AG04450 (cell line): ENCODE results near the gene FDX1. TPM values are rescaled to one million over a fixed set of nuclear protein-coding genes. Genes with fewer than 3 reads are reported as not detected.

Experiments used
- CTCF ChIA-PET: fragments of 300-600, 350-600 bp; formaldehyde crosslinking; extraction: SDS; loops from one replicate; lab custom pipeline; 2022; ENCODE audit warnings: antibody characterized with exemption, inconsistent platforms; lab: Charles Lee
- POLR2A ChIA-PET: fragments of 350-600 bp; formaldehyde crosslinking; extraction: SDS; loops from one replicate; lab custom pipeline; 2021; ENCODE audit warnings: antibody characterized with exemption, inconsistent platforms; lab: Yijun Ruan, JAX
- DNase-seq: peaks from one replicate; pipeline ENCODE4 v3.0.0-alpha.2; 2011; ENCODE audit warnings: low read depth, low spot score
- H3K27ac ChIP-seq: one replicate; pipeline ENCODE4 v1.5.1; 2012; ENCODE audit warnings: low read depth, low read length, control low read depth
- H3K27me3 ChIP-seq: one replicate; pipeline ENCODE4 v1.6.0; 2012; ENCODE audit warnings: low read length; ENCODE audit not compliant: control insufficient read depth, insufficient read depth
- H3K4me3 ChIP-seq: 2 replicates; pipeline ENCODE4 v1.5.1; 2011; ENCODE audit warnings: mild to moderate bottlenecking, low read depth, low read length, control low read depth
- H3K9me3 ChIP-seq: 2 replicates; pipeline ENCODE4 v1.5.1; 2012; ENCODE audit warnings: low read length; ENCODE audit not compliant: control insufficient read depth, insufficient read depth
- polyA plus RNA-seq: library from polyadenylated mRNA; depleted of rRNA; stranded (reverse); fragments of >200 nt; gene quantifications from 2 replicates; pipeline ENCODE4 v1.2.3, GENCODE V29; 2011
- TF ChIP-seq, protein P1 (sequence below): IDR thresholded peaks from 2 replicates; pipeline ENCODE4 v1.5.1; 2011; ENCODE audit warnings: low read depth, low read length, control low read depth, inconsistent platforms

FDX1 gene
- polyA plus RNA-seq, 1 experiment, result 8.9 TPM

DNA sequence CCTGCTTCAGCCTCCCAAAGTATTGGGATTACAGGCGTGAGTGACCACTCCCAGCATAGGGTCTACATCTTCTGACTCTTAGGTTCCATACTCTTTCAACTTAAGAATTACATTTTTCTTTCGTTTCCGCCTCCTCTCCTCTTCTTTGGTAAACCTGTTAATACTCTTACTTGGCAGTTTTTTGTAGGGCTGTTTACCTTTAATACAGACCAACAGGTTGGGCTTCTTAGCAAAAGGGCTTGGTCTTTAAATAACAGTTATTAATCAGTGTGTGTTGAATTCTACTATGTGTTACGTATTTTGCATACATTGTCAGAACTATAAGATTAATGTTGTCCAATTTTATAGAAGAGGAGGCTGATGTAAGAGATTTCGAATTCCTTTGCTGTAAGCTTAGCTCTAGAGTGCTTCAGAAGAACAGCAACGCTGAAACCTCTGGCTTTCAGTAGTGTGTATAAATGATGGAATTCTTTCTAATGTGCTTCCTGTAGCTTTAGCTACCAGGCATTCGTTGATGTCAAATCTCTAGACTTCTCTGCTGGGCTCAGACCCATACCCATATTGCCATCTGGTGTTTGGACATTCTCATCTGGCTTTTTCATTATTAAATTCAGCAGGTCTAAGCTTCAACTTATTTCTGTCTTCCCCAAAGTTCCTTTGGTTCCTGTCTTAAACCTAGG is 3.1 kb downstream of the FDX1 start:
- no peak for DNase-seq
- CTCF ChIA-PET, result interaction anchor here (0.6 to 7.9 kb wide), 14 partner anchors 12 to 493 kb away, joined by 3 to 144 read pairs (median 4); no protein-coding TSS in a partner anchor
- H3K27ac ChIP-seq, result no peak overlapping the region
- TF ChIP-seq, protein P1, sequence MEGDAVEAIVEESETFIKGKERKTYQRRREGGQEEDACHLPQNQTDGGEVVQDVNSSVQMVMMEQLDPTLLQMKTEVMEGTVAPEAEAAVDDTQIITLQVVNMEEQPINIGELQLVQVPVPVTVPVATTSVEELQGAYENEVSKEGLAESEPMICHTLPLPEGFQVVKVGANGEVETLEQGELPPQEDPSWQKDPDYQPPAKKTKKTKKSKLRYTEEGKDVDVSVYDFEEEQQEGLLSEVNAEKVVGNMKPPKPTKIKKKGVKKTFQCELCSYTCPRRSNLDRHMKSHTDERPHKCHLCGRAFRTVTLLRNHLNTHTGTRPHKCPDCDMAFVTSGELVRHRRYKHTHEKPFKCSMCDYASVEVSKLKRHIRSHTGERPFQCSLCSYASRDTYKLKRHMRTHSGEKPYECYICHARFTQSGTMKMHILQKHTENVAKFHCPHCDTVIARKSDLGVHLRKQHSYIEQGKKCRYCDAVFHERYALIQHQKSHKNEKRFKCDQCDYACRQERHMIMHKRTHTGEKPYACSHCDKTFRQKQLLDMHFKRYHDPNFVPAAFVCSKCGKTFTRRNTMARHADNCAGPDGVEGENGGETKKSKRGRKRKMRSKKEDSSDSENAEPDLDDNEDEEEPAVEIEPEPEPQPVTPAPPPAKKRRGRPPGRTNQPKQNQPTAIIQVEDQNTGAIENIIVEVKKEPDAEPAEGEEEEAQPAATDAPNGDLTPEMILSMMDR, result no peak
- no peak overlapping the region for H3K4me3 ChIP-seq
- POLR2A ChIA-PET, result interaction anchor here (0.6 kb wide), 1 partner anchor 492 kb away, joined by 12 read pairs; no protein-coding TSS in a partner anchor
- no peaks in the 10 kb centered on the region for H3K27me3 ChIP-seq
- no peaks in the 10 kb centered on the region; the same call in 1 of the 2 replicates for H3K9me3 ChIP-seq

DNA sequence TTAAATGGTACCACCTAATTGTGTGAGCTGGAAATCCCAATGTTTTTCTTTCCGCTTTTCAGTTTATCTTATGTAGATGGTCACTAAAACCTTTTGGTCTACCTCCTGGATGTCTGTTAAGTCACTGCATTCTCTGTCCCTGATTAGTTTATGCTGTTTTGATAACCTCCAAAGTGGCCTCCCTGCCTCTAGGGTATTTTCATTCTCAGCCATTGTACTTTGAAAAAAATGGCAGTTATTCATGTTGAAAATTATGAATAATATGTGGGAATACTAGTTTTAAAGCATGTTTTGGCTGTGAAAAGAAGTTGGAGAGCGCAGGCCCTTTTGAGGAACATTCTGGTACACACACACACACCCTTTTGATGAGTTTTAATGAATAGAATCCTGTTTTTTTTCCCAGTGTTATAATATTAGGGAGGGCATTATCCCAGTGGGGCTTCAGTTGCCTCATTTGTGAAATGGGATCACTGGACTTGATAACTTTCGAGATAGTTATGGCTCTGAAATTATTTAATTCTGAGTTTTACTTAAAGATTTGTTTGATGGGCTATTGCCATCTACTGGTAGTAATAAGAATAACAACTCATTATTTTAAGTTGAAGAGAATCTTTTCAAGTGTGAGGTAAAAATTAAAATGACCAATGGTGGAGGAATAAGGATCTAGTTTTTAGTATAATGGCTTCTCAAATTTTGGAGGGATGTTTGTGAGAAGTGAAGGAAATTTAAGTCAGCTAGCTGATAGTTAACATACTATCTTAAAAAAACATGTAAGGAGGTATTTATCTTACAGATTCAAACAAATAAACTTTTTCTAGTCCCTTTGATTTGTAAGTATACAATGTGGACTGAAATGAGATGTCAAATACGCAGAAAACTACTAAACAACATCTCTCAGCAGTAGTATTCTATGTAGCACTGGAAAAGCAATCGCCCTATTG is 3.9 kb downstream of the FDX1 start:
- no peak overlapping the region for H3K4me3 ChIP-seq
- POLR2A ChIA-PET, result interaction anchor here (0.6 kb wide), 1 partner anchor 624 kb away, joined by 3 read pairs; no protein-coding TSS in a partner anchor
- CTCF ChIA-PET, result interaction anchor here (0.6 to 7.9 kb wide), 27 partner anchors 11 to 910 kb away, joined by 3 to 144 read pairs (median 4); no protein-coding TSS in a partner anchor
- H3K27me3 ChIP-seq, result no peaks in the 10 kb centered on the region
- no peak for DNase-seq
- TF ChIP-seq, protein P1, result peak; percentile 54
- no peak overlapping the region for H3K27ac ChIP-seq
- no peaks in the 10 kb centered on the region; the same call in 1 of the 2 replicates for H3K9me3 ChIP-seq

DNA sequence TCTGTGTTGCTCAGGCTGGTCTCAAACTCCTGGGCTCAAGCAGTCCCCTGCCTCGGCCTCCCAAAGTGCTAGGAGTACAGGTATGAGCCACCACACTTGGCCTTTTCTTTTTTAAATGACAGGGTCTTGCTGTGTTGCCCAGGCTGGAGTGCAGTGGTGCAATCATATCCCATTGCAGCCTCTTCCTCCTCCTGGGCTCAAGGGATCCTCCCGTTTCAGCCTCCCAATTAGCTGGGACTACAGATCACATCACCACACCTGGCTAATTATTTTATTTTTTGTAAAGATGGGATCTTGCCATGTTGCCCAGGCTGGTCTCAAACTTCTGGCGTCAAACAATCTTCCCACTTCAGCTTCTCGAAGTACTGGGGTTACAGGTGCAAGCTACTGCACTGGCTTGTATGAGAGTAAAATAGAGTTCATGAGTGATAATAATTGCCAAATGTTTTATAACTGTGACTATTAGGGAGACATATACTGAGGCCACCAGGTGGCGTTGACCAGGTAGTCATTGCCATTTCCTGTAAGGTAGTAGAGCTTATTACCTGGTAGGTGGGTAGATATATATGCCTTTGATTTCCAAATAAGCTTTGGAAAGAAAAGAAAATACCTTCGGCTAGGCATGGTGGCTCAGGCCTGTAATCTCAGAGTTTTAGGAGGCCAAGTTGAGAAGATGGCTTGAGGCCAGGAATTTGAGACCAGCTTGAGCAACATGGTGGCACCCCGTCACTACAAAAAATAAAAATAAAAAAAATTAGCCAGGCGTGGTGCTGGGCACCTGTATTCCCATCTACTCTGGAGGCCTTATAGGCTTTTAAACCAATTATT is 5.4 kb downstream of the FDX1 start:
- Histone ChIP-seq H3K27me3 (no peaks in the 10 kb centered on the region), H3K9me3 (no peaks in the 10 kb centered on the region; the same call in 1 of the 2 replicates), H3K27ac (no peak overlapping the region), H3K4me3 (no peak overlapping the region)
- ChIA-PET CTCF (interaction anchor here (0.6 to 7.9 kb wide), 12 partner anchors 10 to 908 kb away, joined by 3 to 144 read pairs (median 4); no protein-coding TSS in a partner anchor), POLR2A (no interaction called here)
- TF ChIP-seq, protein P1, result no peak
- no peak for DNase-seq

DNA sequence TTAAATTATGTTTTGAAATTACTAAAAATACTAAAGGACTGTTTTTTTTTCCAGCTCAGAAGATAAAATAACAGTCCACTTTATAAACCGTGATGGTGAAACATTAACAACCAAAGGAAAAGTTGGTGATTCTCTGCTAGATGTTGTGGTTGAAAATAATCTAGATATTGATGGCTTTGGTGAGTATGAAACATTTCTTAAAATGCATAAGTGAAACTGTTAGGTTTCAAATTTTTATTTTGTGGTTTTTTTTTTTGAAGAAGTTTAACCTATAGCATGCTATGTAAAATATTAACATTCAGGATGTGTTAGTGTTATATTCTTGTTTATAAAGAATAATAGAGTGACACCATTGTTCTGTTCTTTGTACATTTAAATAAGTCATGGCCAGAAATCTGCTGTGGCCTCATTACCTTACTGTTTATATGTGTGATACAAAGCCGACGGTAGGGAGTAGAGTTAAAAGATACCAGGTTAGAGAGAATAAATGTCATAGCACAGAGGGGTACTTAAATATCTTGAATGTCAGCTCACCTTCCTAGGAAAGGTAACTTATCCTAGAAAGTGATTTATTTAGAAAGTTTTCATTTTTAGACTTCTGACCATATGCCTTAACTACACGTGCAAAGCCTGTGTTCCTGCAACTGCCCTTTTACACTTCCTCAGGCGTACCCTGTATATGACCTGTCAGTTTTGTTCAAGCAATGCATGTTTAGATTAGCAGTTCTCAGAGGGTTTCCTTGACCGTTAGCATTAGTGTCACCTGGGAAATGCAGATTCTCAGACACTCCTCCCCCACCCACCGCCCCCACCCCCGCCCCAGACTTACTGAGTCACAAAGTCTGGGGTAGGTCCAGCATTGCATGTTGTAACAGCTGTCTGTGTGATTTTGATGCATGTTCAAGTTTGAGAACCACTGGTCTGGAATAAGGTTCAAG is 6.3 kb downstream of the FDX1 start:
- ChIA-PET POLR2A (no interaction called here), CTCF (interaction anchor here (1.6 to 7.9 kb wide), 2 partner anchors 20 to 236 kb away, joined by 3 to 144 read pairs; no protein-coding TSS in a partner anchor)
- Histone ChIP-seq H3K9me3 (no peaks in the 10 kb centered on the region), H3K27ac (no peak overlapping the region), H3K27me3 (no peaks in the 10 kb centered on the region), H3K4me3 (no peak overlapping the region)
- TF ChIP-seq, protein P1, result no peak
- no peak for DNase-seq
